Ovary (tissue), 3 donors: ENCODE data around the gene ADD1.

Experiments used
- EP300 ChIP-seq: sonication (generic); formaldehyde crosslinking; IDR thresholded peaks from one replicate; pipeline ENCODE4 v1.6.1; 2017; ENCODE audit warnings: antibody characterized with exemption
- TF ChIP-seq, protein P1 (sequence below), 3 donors: fragments of 450-650 bp in 2 of 3; fragments of 200-600 bp in 1 of 3; IDR thresholded peaks; one replicate each; pipeline versions ENCODE4 v1.5.1 to v1.8.0; 2016 to 2022; ENCODE audit warnings: antibody characterized with exemption in 3 of 3, mild to moderate bottlenecking in 1 of 3
- donor health status: DM: no; HTN: no; CAD: no.

DNA sequence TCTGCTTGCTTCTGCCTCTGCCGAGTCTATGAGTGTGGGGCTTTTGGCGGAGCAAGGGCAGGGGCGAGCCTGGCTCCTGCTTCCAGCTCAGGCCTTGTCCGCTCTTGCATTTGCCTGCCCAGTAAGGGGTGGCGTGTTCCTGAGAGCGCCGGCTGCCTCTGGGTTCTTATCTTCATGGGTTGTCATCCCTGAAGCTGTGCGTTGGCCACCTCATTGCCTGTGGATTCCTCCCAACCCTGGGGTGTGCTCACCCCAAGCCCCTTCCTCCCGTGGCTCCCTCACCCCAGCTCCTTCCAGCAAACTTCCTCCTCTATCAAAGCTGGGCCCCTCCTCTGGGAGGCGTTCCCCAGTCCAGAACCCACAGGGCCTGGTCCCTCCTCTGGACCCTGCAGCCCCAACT lies 33.3 kb upstream of the ADD1 start:
- TF ChIP-seq, protein P1, sequence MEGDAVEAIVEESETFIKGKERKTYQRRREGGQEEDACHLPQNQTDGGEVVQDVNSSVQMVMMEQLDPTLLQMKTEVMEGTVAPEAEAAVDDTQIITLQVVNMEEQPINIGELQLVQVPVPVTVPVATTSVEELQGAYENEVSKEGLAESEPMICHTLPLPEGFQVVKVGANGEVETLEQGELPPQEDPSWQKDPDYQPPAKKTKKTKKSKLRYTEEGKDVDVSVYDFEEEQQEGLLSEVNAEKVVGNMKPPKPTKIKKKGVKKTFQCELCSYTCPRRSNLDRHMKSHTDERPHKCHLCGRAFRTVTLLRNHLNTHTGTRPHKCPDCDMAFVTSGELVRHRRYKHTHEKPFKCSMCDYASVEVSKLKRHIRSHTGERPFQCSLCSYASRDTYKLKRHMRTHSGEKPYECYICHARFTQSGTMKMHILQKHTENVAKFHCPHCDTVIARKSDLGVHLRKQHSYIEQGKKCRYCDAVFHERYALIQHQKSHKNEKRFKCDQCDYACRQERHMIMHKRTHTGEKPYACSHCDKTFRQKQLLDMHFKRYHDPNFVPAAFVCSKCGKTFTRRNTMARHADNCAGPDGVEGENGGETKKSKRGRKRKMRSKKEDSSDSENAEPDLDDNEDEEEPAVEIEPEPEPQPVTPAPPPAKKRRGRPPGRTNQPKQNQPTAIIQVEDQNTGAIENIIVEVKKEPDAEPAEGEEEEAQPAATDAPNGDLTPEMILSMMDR (IDR thresholded peaks at IDR 0.05) = no peak
- no peak for TF ChIP-seq EP300
